Measurements from ENCODE around the gene SYTL3.

SYTL3 gene

DNA sequence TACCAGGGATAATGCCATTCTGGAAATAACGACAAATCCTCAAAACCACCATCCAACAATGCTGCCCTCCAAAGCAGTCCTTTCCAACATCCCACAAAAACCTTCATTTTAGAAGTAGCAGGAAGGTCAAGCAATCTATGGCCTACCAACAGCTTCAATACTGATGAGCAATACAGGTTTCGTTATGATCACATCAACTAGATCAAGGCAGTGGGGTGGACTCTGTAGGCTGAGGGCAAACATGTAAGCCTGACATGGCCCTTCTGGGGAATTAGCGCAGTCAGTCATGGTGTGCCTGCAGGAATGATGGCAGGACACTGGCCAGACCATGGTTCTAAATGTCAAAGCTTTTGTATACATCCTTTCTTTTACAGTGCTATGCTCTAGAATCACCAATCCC, 127.7 kb downstream of the SYTL3 start:
- Histone ChIP-seq H2AFZ (ENCODE audit: low read length) (no peak overlapping the region), H3K4me2 (ENCODE audit: low read depth, low read length, poor library complexity, severe bottlenecking) (no peak overlapping the region), H3F3A (ENCODE audit: low read depth) (no peaks in the 10 kb centered on the region), H3K9me2 (replicated peaks; ENCODE audit: low read depth, low read length) (no peaks in the 10 kb centered on the region), H3K4me1 (ENCODE audit: insufficient read depth, low read length, poor library complexity, severe bottlenecking) (no peaks in the 10 kb centered on the region), H3K36me3 (ENCODE audit: insufficient read depth, low read length) (peaks cover 92% of the 10 kb centered on the region; the same call in 1 of the 2 replicates), H3K4me3 (ENCODE audit: low read length, poor library complexity, severe bottlenecking) (no peak overlapping the region), H3K9ac (ENCODE audit: low read depth, low read length, poor library complexity, severe bottlenecking) (no peak overlapping the region), H3K79me2 (ENCODE audit: insufficient read depth, low read length) (no peaks in the 10 kb centered on the region), H3K9me3 (ENCODE audit: insufficient read depth, low read depth, low read length) (no peaks in the 10 kb centered on the region), H3K27me3 (ENCODE audit: insufficient read depth, low read length, poor library complexity, severe bottlenecking) (no peaks in the 10 kb centered on the region), H4K20me1 (ENCODE audit: insufficient read depth, low read length, poor library complexity, severe bottlenecking) (no peaks in the 10 kb centered on the region)
- TF ChIP-seq, protein P1, sequence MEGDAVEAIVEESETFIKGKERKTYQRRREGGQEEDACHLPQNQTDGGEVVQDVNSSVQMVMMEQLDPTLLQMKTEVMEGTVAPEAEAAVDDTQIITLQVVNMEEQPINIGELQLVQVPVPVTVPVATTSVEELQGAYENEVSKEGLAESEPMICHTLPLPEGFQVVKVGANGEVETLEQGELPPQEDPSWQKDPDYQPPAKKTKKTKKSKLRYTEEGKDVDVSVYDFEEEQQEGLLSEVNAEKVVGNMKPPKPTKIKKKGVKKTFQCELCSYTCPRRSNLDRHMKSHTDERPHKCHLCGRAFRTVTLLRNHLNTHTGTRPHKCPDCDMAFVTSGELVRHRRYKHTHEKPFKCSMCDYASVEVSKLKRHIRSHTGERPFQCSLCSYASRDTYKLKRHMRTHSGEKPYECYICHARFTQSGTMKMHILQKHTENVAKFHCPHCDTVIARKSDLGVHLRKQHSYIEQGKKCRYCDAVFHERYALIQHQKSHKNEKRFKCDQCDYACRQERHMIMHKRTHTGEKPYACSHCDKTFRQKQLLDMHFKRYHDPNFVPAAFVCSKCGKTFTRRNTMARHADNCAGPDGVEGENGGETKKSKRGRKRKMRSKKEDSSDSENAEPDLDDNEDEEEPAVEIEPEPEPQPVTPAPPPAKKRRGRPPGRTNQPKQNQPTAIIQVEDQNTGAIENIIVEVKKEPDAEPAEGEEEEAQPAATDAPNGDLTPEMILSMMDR (conservative IDR thresholded peaks at IDR 0.05; ENCODE audit: low read length), result no peak
- TF ChIP-seq EZH2phosphoT487 (IDR thresholded peaks at IDR 0.05; ENCODE audit: borderline replicate concordance), result no peak

- H2AFZ ChIP-seq (ENCODE audit: low read length), result no peak overlapping the region
- no peak for TF ChIP-seq EZH2phosphoT487 (IDR thresholded peaks at IDR 0.05; ENCODE audit: borderline replicate concordance)
- TF ChIP-seq, protein P1 (conservative IDR thresholded peaks at IDR 0.05; ENCODE audit: low read length), result no peak
- no peaks in the 10 kb centered on the region for H3K9me3 ChIP-seq (ENCODE audit: insufficient read depth, low read depth, low read length)
- H3K79me2 ChIP-seq (ENCODE audit: insufficient read depth, low read length), result no peaks in the 10 kb centered on the region
- no peaks in the 10 kb centered on the region for H3K4me1 ChIP-seq (ENCODE audit: insufficient read depth, low read length, poor library complexity, severe bottlenecking)
- no peak overlapping the region for H3K4me3 ChIP-seq (ENCODE audit: low read length, poor library complexity, severe bottlenecking)
- no peaks in the 10 kb centered on the region for H4K20me1 ChIP-seq (ENCODE audit: insufficient read depth, low read length, poor library complexity, severe bottlenecking)
- H3K36me3 ChIP-seq (ENCODE audit: insufficient read depth, low read length), result peaks cover 92% of the 10 kb centered on the region; the same call in 1 of the 2 replicates
- H3K4me2 ChIP-seq (ENCODE audit: low read depth, low read length, poor library complexity, severe bottlenecking), result no peak overlapping the region
- no peak overlapping the region for H3K9ac ChIP-seq (ENCODE audit: low read depth, low read length, poor library complexity, severe bottlenecking)
- no peaks in the 10 kb centered on the region for H3K27me3 ChIP-seq (ENCODE audit: insufficient read depth, low read length, poor library complexity, severe bottlenecking)
- H3K9me2 ChIP-seq (replicated peaks; ENCODE audit: low read depth, low read length), result no peaks in the 10 kb centered on the region
- H3F3A ChIP-seq (ENCODE audit: low read depth), result no peaks in the 10 kb centered on the region
Measured at GRCh38 chr6:158778005-158778527, 128.2 kb downstream of the SYTL3 start.

GRCh38 chr6:158780246-158780884, 130.5 kb downstream of the SYTL3 start:
- Histone ChIP-seq H4K20me1 (ENCODE audit: insufficient read depth, low read length, poor library complexity, severe bottlenecking) (no peaks in the 10 kb centered on the region), H3K36me3 (ENCODE audit: insufficient read depth, low read length) (peaks cover 94% of the 10 kb centered on the region), H3F3A (ENCODE audit: low read depth) (no peaks in the 10 kb centered on the region), H3K4me1 (ENCODE audit: insufficient read depth, low read length, poor library complexity, severe bottlenecking) (no peaks in the 10 kb centered on the region), H3K9ac (ENCODE audit: low read depth, low read length, poor library complexity, severe bottlenecking) (no peak overlapping the region), H3K4me2 (ENCODE audit: low read depth, low read length, poor library complexity, severe bottlenecking) (no peak overlapping the region), H3K9me2 (replicated peaks; ENCODE audit: low read depth, low read length) (no peaks in the 10 kb centered on the region), H3K9me3 (ENCODE audit: insufficient read depth, low read depth, low read length) (no peaks in the 10 kb centered on the region), H3K4me3 (ENCODE audit: low read length, poor library complexity, severe bottlenecking) (no peak overlapping the region), H3K79me2 (ENCODE audit: insufficient read depth, low read length) (no peaks in the 10 kb centered on the region), H2AFZ (ENCODE audit: low read length) (no peak overlapping the region), H3K27me3 (ENCODE audit: insufficient read depth, low read length, poor library complexity, severe bottlenecking) (no peaks in the 10 kb centered on the region)
- TF ChIP-seq, protein P1 (conservative IDR thresholded peaks at IDR 0.05; ENCODE audit: low read length), result no peak
